ACC112 (cell line): ENCODE measurements around the gene ARL13B.

Experiments used
- H2AFZ ChIP-seq: fragments of 200-600 bp; sonication (generic); one replicate; pipeline ENCODE4 v1.6.0; 2017; ENCODE audit warnings: antibody characterized with exemption, low read length; ENCODE audit not compliant: unreplicated experiment
- H3K27ac ChIP-seq: fragments of 200-600 bp; sonication (generic); 2 replicates; pipeline ENCODE4 v1.5.1; 2014; ENCODE audit warnings: low read depth, mild to moderate bottlenecking, antibody characterized with exemption, low read length, moderate library complexity
- H3K27me3 ChIP-seq: fragments of 200-600 bp; sonication (generic); 2 replicates; pipeline ENCODE4 v1.6.1; 2014; ENCODE audit warnings: mild to moderate bottlenecking, antibody characterized with exemption, low read length, moderate library complexity, mixed read lengths; ENCODE audit not compliant: insufficient read depth
- H3K36me3 ChIP-seq: fragments of 200-600 bp; sonication (generic); 2 replicates; pipeline ENCODE4 v1.6.1; 2016; ENCODE audit warnings: mild to moderate bottlenecking, antibody characterized with exemption, low read length, moderate library complexity, mixed read lengths; ENCODE audit not compliant: insufficient read depth
- H3K4me1 ChIP-seq: fragments of 200-600 bp; sonication (generic); one replicate; pipeline ENCODE4 v1.6.1; 2016; ENCODE audit warnings: low read length, mixed read lengths; ENCODE audit not compliant: insufficient read depth, unreplicated experiment, control insufficient read depth
- H3K4me3 ChIP-seq: fragments of 200-600 bp; sonication (generic); 2 replicates; pipeline ENCODE4 v1.5.1; 2014; ENCODE audit warnings: mild to moderate bottlenecking, low read depth, low read length
- H3K79me2 ChIP-seq: fragments of 200-600 bp; sonication (generic); one replicate; pipeline ENCODE4 v1.6.0; 2016; ENCODE audit warnings: low read length; ENCODE audit not compliant: control insufficient read depth, unreplicated experiment, insufficient read depth

The ARL13B gene

DNA sequence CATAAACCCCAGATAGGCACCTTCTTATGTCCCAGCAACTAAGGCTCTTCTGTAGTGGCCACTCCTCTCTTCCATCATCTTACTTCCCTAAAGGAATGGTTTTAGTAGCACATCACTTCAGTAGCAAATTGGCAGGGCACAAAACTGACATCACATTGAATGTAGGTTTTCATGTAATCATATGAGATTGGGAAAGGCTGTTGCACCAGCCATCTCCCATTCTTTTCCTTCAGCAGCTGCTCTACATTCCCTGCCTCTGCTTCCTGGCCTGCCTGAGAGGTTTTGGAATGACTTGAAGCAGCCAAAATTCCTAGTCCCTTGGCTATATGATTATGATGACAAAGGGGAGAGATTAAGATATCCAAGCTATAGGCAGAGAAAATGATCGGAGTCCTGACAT lies 119.4 kb downstream of the ARL13B start:
- Histone ChIP-seq H2AFZ (no peak overlapping the region), H3K79me2 (no peaks in the 10 kb centered on the region), H3K27ac (no peak overlapping the region), H3K4me3 (no peak overlapping the region), H3K27me3 (no peaks in the 10 kb centered on the region), H3K36me3 (peaks cover 13% of the 10 kb centered on the region; the same call in 1 of the 2 replicates), H3K4me1 (peaks cover 7% of the 10 kb centered on the region)

DNA sequence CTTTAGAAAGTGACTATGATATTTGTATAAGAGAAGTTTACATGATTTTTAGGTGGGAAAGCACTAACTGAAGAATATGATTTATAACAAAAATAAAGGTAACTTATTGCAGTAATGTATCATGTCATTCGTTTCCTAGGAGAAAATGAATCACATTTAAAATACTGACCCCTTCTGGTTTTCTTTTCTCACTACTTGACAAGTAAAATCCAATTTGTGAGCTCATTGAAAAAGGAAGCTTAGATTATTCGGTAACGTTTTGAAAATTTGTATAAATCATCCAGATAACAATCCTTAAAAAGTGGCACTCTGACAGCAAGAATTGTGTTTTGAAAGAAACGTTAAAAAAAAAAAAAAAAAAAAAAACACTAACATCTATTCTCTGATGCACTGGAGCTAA lies 121.9 kb downstream of the ARL13B start:
- no peak overlapping the region for H3K27ac ChIP-seq
- peaks cover 6% of the 10 kb centered on the region; the same call in 1 of the 2 replicates for H3K36me3 ChIP-seq
- no peak overlapping the region for H3K4me3 ChIP-seq
- no peaks in the 10 kb centered on the region for H3K79me2 ChIP-seq
- no peaks in the 10 kb centered on the region for H3K27me3 ChIP-seq
- H3K4me1 ChIP-seq, result peaks cover 7% of the 10 kb centered on the region
- H2AFZ ChIP-seq, result no peak overlapping the region
